ENCODE results near the gene DLD. TPM values are rescaled to one million over a fixed set of nuclear protein-coding genes. Genes with fewer than 3 reads are reported as not detected.
"Not testable (repeated sequence)": the region's sequence is repeated elsewhere in the genome, so short reads cannot be mapped to it uniquely, and the experiment has no call there.

DLD gene
- total and polyA plus RNA-seq, 2 donors = 82.3 to 127 TPM

DNA sequence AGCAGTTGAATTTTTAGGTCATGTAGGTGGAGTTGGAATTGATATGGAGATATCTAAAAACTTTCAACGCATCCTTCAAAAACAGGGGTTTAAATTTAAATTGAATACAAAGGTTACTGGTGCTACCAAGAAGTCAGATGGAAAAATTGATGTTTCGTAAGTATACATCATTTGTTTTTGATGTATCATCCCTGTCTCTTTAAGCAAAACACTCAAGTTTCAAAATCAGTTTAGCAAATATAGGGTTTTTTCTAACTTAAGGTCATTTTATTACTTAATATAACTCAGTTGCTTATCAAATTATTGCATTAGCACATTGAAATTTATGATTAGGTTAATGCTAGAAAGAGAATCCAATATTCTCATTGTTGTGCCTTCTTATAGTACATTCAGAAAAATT is 24.6 kb downstream of the DLD start:
- WGBS = 98% methylated on average over 2 of the region's 2 CpGs
- H3K4me1 ChIP-seq (ENCODE audit: insufficient read depth) = no peaks in the 10 kb centered on the region
- no peak overlapping the region for H3K4me3 ChIP-seq (ENCODE audit: low read depth, low read length)
- H3K27ac ChIP-seq (ENCODE audit: low read depth) = no peak overlapping the region
- peaks cover 4% of the 10 kb centered on the region for H3K36me3 ChIP-seq (ENCODE audit: insufficient read depth)
- no peak for DNase-seq (ENCODE audit: extremely low spot score)

DNA sequence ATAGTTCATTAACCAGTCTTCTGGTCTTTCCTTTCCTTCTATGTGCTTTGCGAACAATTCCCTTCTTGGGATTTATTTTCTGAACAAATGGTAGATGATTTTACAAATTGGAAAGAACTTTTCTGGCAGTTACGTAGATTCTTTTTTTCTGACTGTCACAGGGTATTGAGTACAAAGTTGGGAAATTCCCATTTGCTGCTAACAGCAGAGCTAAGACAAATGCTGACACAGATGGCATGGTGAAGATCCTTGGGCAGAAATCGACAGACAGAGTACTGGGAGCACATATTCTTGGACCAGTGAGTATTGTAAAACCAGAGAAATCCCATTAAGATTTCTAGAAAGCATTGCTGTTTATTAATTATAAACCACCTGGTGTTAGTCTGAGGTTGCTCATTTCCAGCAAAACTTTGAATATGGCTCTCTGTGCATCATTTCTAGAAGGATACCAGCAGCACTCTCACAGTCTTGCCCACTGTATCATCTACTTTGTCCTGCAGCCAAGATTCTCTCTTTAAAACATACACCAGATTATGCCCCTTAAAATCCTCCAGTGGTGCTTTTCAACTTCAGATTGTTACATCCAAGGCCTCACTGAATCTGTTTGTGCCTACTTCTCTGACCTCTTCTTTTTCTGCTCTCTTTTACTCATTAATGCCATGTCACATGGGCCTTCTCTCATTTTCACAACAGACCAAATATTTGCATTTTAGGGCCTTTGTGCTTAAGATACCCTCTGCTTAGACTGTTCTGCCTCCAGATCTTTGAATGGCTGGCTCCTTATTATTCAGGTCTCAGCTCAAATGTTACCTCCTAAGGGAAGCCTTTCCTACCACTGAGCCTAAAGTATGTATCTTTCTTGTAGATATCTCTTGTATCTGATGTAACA is 27.0 kb downstream of the DLD start:
- no peak for DNase-seq (ENCODE audit: extremely low spot score)
- 86% methylated on average over 3 of the region's 3 CpGs for WGBS
- Histone ChIP-seq H3K4me3 (ENCODE audit: low read depth, low read length) (no peak overlapping the region), H3K36me3 (ENCODE audit: insufficient read depth) (peaks cover 6% of the 10 kb centered on the region), H3K4me1 (ENCODE audit: insufficient read depth) (no peaks in the 10 kb centered on the region), H3K27ac (ENCODE audit: low read depth) (no peak overlapping the region)

DNA sequence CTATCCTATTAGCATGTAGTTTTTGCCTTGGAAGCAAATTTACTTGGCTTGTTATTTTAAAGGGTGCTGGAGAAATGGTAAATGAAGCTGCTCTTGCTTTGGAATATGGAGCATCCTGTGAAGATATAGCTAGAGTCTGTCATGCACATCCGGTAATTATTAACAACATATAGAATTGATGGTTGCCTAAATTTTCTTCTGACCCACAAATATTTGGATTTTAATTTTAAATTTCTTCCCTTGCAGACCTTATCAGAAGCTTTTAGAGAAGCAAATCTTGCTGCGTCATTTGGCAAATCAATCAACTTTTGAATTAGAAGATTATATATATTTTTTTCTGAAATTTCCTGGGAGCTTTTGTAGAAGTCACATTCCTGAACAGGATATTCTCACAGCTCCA is 28.0 kb downstream of the DLD start:
- Histone ChIP-seq H3K27ac (ENCODE audit: low read depth) (no peak overlapping the region), H3K36me3 (ENCODE audit: insufficient read depth) (peaks cover 6% of the 10 kb centered on the region), H3K4me1 (ENCODE audit: insufficient read depth) (no peaks in the 10 kb centered on the region), H3K4me3 (ENCODE audit: low read depth, low read length) (no peak overlapping the region)
- no peak for DNase-seq (ENCODE audit: extremely low spot score)
- 97% methylated on average over 2 of the region's 2 CpGs for WGBS

DNA sequence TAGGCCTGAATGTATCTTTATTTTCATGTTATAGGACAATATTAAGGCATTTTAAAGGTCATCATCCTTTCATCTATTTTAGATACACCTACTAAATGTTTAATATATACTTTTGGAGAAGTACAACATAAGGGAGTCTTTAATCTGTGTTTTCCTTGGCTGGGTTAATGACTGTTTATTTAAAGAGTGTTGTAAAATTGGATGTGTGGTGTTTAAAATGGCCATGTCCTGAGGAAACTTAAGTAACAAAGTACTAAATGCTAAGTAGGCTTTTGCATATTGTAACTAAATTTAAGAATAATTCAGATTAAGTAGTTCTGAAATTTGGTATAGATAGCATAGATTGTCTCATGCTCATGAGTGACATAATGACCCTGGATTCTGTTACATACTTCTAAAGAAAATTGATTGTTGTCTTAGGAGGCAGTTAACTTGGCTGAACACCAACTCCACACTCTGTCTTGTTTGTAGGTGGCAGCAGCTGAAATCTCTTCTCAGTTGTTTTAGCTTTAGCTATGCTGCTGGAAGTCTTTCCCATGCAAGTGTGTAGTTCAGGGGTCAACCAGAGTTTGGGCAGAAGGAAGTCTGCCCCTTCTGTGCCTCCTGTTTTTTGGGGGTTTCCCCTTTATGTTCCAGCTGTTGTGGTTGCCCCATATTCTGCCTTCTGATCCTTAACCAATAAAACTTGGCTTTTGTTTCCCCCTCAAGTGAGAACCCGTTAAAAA is 29.2 kb downstream of the DLD start:
- H3K4me3 ChIP-seq (ENCODE audit: low read depth, low read length) = no peak overlapping the region
- 9% methylated on average over 1 of the region's 1 CpG for WGBS
- H3K36me3 ChIP-seq (ENCODE audit: insufficient read depth) = peaks cover 6% of the 10 kb centered on the region
- no peak overlapping the region for H3K27ac ChIP-seq (ENCODE audit: low read depth)
- DNase-seq (ENCODE audit: extremely low spot score) = no peak
- no peaks in the 10 kb centered on the region for H3K4me1 ChIP-seq (ENCODE audit: insufficient read depth)

DNA sequence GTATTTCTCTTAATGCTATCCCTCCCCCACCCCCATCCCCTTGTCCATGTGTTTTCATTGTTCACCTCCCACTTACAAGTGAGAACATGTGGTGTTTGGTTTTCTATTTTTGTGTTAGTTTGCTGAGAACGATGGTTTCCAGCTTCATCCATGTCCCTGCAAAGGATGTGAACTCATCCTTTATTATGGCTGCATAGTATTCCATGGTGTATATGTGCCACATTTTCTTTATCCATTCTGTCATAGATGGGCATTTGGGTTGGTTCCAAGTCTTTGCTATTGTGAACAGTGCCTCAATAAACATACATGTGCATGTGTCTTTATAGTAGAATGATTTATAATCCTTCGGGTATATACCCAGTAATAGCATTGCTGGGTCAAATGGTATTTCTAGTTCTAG is 30.8 kb downstream of the DLD start:
- WGBS = 70% methylated on average over 2 of the region's 2 CpGs
- H3K4me3 ChIP-seq (ENCODE audit: low read depth, low read length); H3K4me1 ChIP-seq (ENCODE audit: insufficient read depth); H3K36me3 ChIP-seq (ENCODE audit: insufficient read depth); H3K27ac ChIP-seq (ENCODE audit: low read depth); DNase-seq (ENCODE audit: extremely low spot score): not testable (repeated sequence)

DNA sequence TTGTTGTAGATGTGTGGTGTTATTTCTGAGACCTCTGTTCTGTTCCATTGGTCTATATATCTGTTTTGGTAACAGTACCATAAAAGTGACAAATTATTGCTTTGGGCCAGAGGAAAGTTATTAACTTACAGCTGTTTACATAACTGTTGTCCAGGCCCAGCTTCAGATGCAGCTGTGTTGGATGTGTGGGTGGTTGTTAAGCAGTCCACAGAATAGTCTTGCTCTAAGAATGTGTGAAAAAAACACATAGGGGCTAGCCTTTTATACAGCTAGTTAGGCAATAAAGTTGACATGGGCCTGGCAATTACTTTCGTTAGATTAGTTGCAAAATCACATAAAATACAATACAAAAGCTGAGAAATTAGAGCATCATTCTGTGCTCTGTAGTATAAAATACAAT is 31.9 kb downstream of the DLD start:
- H3K4me3 ChIP-seq (ENCODE audit: low read depth, low read length) = no peak overlapping the region
- no peak for DNase-seq (ENCODE audit: extremely low spot score)
- no peak overlapping the region for H3K27ac ChIP-seq (ENCODE audit: low read depth)
- H3K4me1 ChIP-seq (ENCODE audit: insufficient read depth) = no peaks in the 10 kb centered on the region
- 60% methylated on average over 1 of the region's 1 CpG for WGBS
- peaks cover 9% of the 10 kb centered on the region for H3K36me3 ChIP-seq (ENCODE audit: insufficient read depth)

DNA sequence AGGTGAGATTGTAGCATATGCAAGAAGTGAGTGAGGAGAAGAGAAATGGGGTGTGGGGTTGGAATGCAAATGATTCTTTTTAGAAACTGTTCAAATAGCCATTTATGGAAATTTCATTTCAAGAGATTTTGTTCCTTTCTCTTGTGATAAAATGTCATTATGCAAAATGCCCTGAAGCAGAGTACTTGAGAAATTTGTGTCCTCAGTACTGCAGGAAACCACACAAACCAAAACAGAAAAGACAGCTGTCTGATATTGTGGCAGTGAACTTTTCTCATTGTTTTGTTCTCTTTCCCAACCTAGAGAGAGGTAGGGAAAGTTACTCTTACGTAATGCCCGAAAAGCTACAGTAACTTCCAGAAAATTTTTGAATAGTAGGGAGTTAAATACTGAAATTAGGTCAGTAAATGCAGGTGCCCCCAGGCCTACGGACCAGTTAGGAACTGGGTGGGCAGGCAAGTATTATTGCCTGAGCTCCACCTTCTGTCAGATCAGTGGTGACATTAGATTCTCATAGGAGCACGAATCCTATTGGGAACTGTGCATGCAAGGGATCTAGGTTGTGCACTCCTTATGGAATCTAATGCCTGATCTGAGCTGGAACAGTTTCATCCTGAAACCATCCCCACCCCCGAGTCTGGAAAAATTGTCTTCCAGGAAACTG is 34.0 kb downstream of the DLD start:
- WGBS = 75% methylated on average over 5 of the region's 5 CpGs
- Histone ChIP-seq H3K4me3 (ENCODE audit: low read depth, low read length) (no peak overlapping the region), H3K4me1 (ENCODE audit: insufficient read depth) (no peaks in the 10 kb centered on the region), H3K36me3 (ENCODE audit: insufficient read depth) (peaks cover 12% of the 10 kb centered on the region), H3K27ac (ENCODE audit: low read depth) (no peak overlapping the region)
- DNase-seq (ENCODE audit: extremely low spot score) = no peak

DNA sequence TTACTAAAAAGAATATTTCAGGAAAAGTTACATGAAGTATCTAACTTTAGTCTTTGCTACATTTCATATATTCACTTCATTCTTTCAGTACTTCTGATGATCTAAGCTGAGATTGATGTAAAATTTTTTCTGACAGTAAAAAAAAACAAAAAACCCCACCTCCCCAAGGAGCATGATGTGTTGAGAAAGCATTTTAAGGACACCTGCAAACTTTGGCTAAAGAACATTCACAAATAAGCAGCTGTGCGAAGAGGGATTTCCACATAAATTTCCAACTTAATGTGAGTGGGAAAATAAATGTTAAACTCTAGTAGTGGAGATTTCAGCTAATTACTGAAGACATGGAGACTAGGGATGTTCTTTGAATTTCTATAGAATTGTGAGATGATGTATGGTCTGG is 35.5 kb downstream of the DLD start:
- DNase-seq (ENCODE audit: extremely low spot score) = no peak
- Histone ChIP-seq H3K4me3 (ENCODE audit: low read depth, low read length) (no peak overlapping the region), H3K27ac (ENCODE audit: low read depth) (no peak overlapping the region), H3K36me3 (ENCODE audit: insufficient read depth) (peaks cover 12% of the 10 kb centered on the region), H3K4me1 (ENCODE audit: insufficient read depth) (no peaks in the 10 kb centered on the region)
- 89% methylated on average over 1 of the region's 1 CpG for WGBS

DNA sequence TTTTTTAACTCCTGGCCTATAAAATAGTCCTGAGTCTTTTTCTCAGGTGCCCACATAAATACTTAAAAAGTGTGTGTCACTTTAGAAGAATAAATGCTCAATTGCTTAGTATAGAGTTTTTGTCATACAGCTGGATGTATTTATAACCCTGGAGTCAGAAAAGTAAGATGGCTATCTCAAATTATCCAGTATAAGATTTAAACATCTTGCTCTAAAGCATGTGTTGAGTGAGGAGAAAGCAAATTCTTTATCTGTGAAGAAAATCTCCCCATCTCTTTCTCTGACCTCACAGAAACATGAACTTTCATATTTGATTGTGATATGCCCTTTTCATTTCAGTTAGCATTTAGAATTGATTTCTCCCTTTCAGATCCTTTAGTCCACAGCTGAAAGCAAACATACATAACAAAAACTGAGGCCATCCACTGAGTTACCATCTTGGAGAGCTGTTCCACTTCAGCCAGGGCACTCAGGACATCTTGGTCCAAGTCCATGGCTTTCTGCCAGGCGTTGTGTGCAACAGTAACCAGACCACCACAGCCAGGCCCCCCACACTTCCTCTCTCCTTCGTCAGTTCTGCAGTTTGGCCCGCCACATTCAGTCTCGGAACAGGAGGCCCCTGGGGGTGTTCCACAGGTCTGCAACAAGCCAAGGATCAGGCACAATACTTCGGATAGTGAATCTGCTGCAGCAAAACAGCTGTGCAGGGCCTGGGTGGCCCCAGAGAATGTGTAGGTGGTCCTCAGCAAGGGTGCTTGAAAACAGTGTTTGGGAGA is 40.9 kb downstream of the DLD start:
- Histone ChIP-seq H3K4me1 (ENCODE audit: insufficient read depth) (no peaks in the 10 kb centered on the region), H3K27ac (ENCODE audit: low read depth) (no peak overlapping the region), H3K36me3 (ENCODE audit: insufficient read depth) (peaks cover 10% of the 10 kb centered on the region), H3K4me3 (ENCODE audit: low read depth, low read length) (no peak overlapping the region)
- WGBS = 31% methylated on average over 5 of the region's 5 CpGs
- DNase-seq (ENCODE audit: extremely low spot score) = no peak

DNA sequence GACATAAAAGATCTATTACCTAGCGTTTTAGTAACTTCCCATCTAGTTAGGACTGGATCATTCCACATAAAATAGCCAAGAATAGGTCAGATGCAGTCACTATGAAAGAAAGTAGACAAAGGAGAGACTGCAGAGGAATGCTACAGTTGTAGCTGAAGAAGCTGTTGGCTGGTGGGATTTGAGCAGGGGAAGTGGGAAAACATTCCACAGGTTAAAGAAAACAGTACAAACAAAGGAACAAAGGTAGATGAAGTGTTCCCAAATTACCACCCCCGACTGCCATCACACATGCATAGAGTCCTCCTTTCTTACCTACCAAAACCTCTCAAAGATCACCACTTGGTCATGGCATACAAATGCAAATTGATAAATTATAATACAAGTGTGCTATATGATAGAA is 41.8 kb downstream of the DLD start:
- no peaks in the 10 kb centered on the region for H3K4me1 ChIP-seq (ENCODE audit: insufficient read depth)

DNA sequence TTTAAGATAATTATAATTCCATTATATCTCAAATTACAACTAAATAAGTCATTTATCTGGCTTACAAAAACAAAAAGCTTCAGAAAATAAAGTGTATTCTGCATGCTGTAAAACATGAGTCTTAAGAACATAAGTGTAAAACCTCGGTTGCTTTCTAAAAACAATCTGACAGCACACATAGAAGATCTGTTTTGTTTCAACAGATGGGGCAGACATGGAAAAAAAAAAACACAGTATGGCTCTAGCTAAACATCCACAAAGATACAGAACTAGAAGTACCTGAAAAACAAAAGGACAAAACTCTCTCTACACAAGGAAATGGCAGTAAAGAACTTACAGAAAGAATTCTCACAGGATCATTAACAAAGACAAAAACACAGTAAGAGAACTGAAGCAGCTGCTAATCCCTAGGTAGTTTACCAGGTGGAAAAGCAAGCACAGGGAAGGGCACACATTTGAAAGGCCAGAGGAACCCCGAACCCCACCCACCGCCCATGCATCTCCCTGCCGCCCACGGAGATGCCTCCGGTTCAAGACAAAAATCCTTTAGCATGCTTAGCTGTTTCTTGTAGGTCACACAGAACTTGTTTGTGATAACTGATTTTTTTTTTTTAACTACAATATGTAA is 42.5 kb downstream of the DLD start:
- Histone ChIP-seq H3K27ac (ENCODE audit: low read depth) (no peak overlapping the region), H3K4me1 (ENCODE audit: insufficient read depth) (no peaks in the 10 kb centered on the region), H3K4me3 (ENCODE audit: low read depth, low read length) (no peak overlapping the region), H3K36me3 (ENCODE audit: insufficient read depth) (peaks cover 10% of the 10 kb centered on the region)
- DNase-seq (ENCODE audit: extremely low spot score) = no peak
- 53% methylated on average over 6 of the region's 6 CpGs for WGBS

More for the DNA sequence above, 41.8 kb downstream of the DLD start:
- WGBS = 57% methylated on average over 2 of the region's 2 CpGs
- peaks cover 10% of the 10 kb centered on the region for H3K36me3 ChIP-seq (ENCODE audit: insufficient read depth)
- H3K27ac ChIP-seq (ENCODE audit: low read depth) = no peak overlapping the region
- H3K4me3 ChIP-seq (ENCODE audit: low read depth, low read length) = no peak overlapping the region
- no peak for DNase-seq (ENCODE audit: extremely low spot score)

DNA sequence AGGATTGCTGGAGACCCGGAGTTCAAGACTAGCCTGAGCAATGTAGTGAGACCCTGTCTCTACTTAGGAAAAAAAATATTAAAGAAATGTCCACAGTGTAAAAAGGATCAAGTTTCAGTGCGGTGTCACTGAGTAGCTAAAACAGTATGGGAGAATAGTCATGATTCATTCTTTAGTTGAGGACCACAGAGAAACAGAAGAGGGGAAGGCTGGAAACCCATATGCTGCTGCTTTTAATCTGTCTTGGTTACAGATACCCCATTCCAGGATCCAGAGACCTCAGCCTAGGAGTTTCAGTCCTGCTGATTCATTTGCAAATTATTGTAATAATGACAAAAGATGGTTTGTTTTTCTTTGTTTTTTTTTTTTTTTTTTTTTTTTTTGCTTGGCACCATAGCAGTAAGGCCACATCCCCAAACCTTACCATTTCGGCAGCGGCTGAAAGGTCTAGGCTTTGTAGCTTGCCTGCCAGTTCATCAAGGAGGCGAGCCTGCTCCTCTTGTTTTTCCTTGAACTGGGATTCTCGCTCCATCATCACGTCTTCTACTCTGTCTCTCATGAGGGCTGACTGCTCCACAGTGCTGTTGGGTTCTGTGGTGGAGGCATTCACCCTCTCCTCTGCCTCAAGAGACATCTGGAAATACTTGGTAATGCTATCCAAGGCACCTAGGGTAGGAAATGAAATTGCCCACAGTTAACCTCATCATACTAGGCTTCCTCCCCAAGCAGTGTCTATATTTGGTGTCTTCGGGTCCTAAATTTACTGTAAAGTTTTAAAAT is 44.2 kb downstream of the DLD start:
- Histone ChIP-seq H3K36me3 (ENCODE audit: insufficient read depth) (peaks cover 5% of the 10 kb centered on the region), H3K4me1 (ENCODE audit: insufficient read depth) (no peaks in the 10 kb centered on the region), H3K27ac (ENCODE audit: low read depth) (no peak overlapping the region), H3K4me3 (ENCODE audit: low read depth, low read length) (no peak overlapping the region)
- WGBS = 94% methylated on average over 8 of the region's 8 CpGs
- no peak for DNase-seq (ENCODE audit: extremely low spot score)

Data from urinary bladder (tissue), 4 donors.